PC-3 (cell line): ENCODE data around the gene OR52I1.

ENCODE experiments used
- EZH2 ChIP-seq: fragments of 300-600 bp; sonication (generic); IDR thresholded peaks from one replicate; pipeline ENCODE4 v1.6.1; 2017; ENCODE audit warnings: antibody characterized with exemption, mild to moderate bottlenecking, low read length; ENCODE audit not compliant: unreplicated experiment
- TF ChIP-seq, protein P1 (sequence below): fragments of 300-600 bp; sonication (generic); conservative IDR thresholded peaks from 2 replicates; pipeline ENCODE4 v1.5.1; 2017; ENCODE audit warnings: antibody characterized with exemption, low read depth, mild to moderate bottlenecking, low read length

DNA sequence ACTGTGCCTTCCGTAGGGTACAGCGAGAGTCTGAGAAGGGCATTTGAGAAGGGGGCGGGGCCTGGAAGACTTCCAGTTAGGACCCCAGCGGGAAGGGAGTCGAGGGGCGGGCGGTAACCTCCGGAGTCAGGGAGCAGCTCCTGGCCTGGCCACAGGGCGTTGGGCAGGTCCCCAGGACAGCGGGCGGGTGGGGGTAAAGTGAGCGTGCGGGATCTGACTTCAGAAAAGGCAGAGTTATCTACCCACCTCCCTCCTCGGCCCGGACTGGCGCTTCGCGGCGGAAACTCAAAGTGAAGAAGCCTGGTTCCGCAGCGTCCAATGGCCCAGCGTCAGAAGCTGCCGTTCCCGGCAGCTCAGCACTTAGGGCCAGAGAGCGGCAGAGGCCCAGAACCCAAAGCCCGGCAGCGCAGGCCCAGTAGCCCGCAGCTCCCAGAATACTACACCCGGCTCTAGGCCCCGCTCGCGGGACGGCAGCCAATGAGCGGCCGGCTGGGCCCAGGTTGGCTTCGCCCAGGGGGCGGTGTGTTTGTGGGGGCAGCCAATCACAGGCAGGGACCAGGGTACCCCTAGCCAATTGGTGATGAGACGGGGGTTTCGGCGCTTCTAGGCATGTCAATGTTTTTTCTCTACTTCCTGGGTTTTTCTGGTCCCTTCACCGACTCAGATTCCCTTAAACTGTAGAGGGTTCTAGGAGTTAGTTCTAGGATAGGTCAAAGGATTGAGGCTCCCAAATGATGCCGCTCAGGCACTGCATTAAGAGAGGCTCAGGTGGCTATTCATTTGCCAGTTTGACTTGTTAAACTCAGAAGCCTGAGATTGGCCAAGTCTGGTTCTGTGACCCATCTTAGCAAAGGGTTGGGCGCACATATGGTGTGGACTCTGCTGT is 14.2 kb downstream of the OR52I1 start, which contains the start of gene TRIM68:
- TF ChIP-seq, protein P1, sequence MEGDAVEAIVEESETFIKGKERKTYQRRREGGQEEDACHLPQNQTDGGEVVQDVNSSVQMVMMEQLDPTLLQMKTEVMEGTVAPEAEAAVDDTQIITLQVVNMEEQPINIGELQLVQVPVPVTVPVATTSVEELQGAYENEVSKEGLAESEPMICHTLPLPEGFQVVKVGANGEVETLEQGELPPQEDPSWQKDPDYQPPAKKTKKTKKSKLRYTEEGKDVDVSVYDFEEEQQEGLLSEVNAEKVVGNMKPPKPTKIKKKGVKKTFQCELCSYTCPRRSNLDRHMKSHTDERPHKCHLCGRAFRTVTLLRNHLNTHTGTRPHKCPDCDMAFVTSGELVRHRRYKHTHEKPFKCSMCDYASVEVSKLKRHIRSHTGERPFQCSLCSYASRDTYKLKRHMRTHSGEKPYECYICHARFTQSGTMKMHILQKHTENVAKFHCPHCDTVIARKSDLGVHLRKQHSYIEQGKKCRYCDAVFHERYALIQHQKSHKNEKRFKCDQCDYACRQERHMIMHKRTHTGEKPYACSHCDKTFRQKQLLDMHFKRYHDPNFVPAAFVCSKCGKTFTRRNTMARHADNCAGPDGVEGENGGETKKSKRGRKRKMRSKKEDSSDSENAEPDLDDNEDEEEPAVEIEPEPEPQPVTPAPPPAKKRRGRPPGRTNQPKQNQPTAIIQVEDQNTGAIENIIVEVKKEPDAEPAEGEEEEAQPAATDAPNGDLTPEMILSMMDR, result no peak
- TF ChIP-seq EZH2, result no peak
